ENCODE measurements around the gene GYS2. TPM values are rescaled to one million over a fixed set of nuclear protein-coding genes. Genes with fewer than 3 reads are reported as not detected.

Gene GYS2
- total RNA-seq, 1 donor from 2014 or later, result not detected

- TF ChIP-seq CTCF (IDR thresholded peaks at IDR 0.05; ENCODE audit: insufficient read depth, low read length, poor library complexity, severe bottlenecking), result no peak
- no peak overlapping the region for H3K4me3 ChIP-seq (ENCODE audit: low read depth, low read length)
- peaks cover 3% of the 10 kb centered on the region for H3K36me3 ChIP-seq (ENCODE audit: control insufficient read depth, insufficient read depth, low read length)
- no peak for DNase-seq (ENCODE audit: low read depth)
- no peaks in the 10 kb centered on the region for H3K27me3 ChIP-seq (ENCODE audit: control insufficient read depth, insufficient read depth, low read length)
These were observed 39.9 kb upstream of the GYS2 start for GRCh38 chr12:21644516-21644915.

GRCh38 chr12:21643758-21644157, 39.1 kb upstream of the GYS2 start:
- H3K4me3 ChIP-seq (ENCODE audit: low read depth, low read length), result no peak overlapping the region
- TF ChIP-seq CTCF (IDR thresholded peaks at IDR 0.05; ENCODE audit: insufficient read depth, low read length, poor library complexity, severe bottlenecking), result no peak
- DNase-seq (ENCODE audit: low read depth), result no peak
- no peaks in the 10 kb centered on the region for H3K27me3 ChIP-seq (ENCODE audit: control insufficient read depth, insufficient read depth, low read length)
- H3K36me3 ChIP-seq (ENCODE audit: control insufficient read depth, insufficient read depth, low read length), result peaks cover 3% of the 10 kb centered on the region

- no peaks in the 10 kb centered on the region for H3K27me3 ChIP-seq (ENCODE audit: control insufficient read depth, insufficient read depth, low read length)
- peaks cover 3% of the 10 kb centered on the region for H3K36me3 ChIP-seq (ENCODE audit: control insufficient read depth, insufficient read depth, low read length)
- no peak overlapping the region for H3K4me3 ChIP-seq (ENCODE audit: low read depth, low read length)
- no peak for DNase-seq (ENCODE audit: low read depth)
- TF ChIP-seq CTCF (IDR thresholded peaks at IDR 0.05; ENCODE audit: insufficient read depth, low read length, poor library complexity, severe bottlenecking), result no peak
These were observed 38.2 kb upstream of the GYS2 start for GRCh38 chr12:21642707-21643389.

- no peak overlapping the region for H3K4me3 ChIP-seq (ENCODE audit: low read depth, low read length)
- no peak for TF ChIP-seq CTCF (IDR thresholded peaks at IDR 0.05; ENCODE audit: insufficient read depth, low read length, poor library complexity, severe bottlenecking)
- no peak for DNase-seq (ENCODE audit: low read depth)
- peaks cover 3% of the 10 kb centered on the region for H3K36me3 ChIP-seq (ENCODE audit: control insufficient read depth, insufficient read depth, low read length)
- H3K27me3 ChIP-seq (ENCODE audit: control insufficient read depth, insufficient read depth, low read length), result no peaks in the 10 kb centered on the region
These were observed 33.6 kb upstream of the GYS2 start for GRCh38 chr12:21638054-21638891.

- Histone ChIP-seq H3K4me3 (ENCODE audit: low read depth, low read length) (no peak overlapping the region), H3K36me3 (ENCODE audit: control insufficient read depth, insufficient read depth, low read length) (peaks cover 1% of the 10 kb centered on the region), H3K27me3 (ENCODE audit: control insufficient read depth, insufficient read depth, low read length) (no peaks in the 10 kb centered on the region)
- no peak for DNase-seq (ENCODE audit: low read depth)
- no peak for TF ChIP-seq CTCF (IDR thresholded peaks at IDR 0.05; ENCODE audit: insufficient read depth, low read length, poor library complexity, severe bottlenecking)
These were observed 29.6 kb upstream of the GYS2 start for GRCh38 chr12:21634245-21634644.
